Tongue (tissue), 2 donors: Measurements from ENCODE around the gene COL4A3. TPM values are rescaled to one million over a fixed set of nuclear protein-coding genes. Genes with fewer than 3 reads are reported as not detected.

Experiments used
- DNase-seq: peaks from one replicate; pipeline ENCODE4 v3.0.0-alpha.2; 2015
- total RNA-seq: library from RNA; depleted of rRNA; stranded (reverse); fragments of >200 nt; gene quantifications from one replicate; pipeline ENCODE4 v1.2.3, GENCODE V29; 2014

The COL4A3 gene
- total RNA-seq, 1 donor from 2014 or later: 7.3 TPM

- DNase-seq: no peak
Measured at GRCh38 chr2:227344231-227344630, 179.8 kb downstream of the COL4A3 start.

- no peak for DNase-seq
Measured at GRCh38 chr2:227347117-227347516, 182.7 kb downstream of the COL4A3 start.

GRCh38 chr2:227348324-227348723 lies 183.9 kb downstream of the COL4A3 start:
- DNase-seq: no peak

- DNase-seq: peak; percentile 37
Measured at GRCh38 chr2:227349989-227350612, 185.7 kb downstream of the COL4A3 start.

GRCh38 chr2:227351639-227352038 lies 187.2 kb downstream of the COL4A3 start:
- DNase-seq: no peak

GRCh38 chr2:227360351-227360750 lies 195.9 kb downstream of the COL4A3 start:
- no peak for DNase-seq

- DNase-seq: no peak
Measured at GRCh38 chr2:227363756-227364155, 199.3 kb downstream of the COL4A3 start.

Other genes with a start within 250 kb of the COL4A3 start
- 4.9 TPM for gene COL4A4, start 419 bp upstream of the COL4A3 start, total RNA-seq
- gene MFF, start 160.6 kb downstream of the COL4A3 start, total RNA-seq: 86.2 TPM
- not detected for gene TM4SF20, start 214.7 kb downstream of the COL4A3 start, total RNA-seq
- gene SCYGR1, start 223.3 kb downstream of the COL4A3 start, total RNA-seq: not detected